ENCODE results near the gene PHF1. TPM values are rescaled to one million over a fixed set of nuclear protein-coding genes. Genes with fewer than 3 reads are reported as not detected.
A peak's percentile ranks its signal among the peaks of the same experiment; 100 is the strongest.

Gene PHF1
- polyA plus RNA-seq, 1 experiment, result 54.6 TPM

DNA sequence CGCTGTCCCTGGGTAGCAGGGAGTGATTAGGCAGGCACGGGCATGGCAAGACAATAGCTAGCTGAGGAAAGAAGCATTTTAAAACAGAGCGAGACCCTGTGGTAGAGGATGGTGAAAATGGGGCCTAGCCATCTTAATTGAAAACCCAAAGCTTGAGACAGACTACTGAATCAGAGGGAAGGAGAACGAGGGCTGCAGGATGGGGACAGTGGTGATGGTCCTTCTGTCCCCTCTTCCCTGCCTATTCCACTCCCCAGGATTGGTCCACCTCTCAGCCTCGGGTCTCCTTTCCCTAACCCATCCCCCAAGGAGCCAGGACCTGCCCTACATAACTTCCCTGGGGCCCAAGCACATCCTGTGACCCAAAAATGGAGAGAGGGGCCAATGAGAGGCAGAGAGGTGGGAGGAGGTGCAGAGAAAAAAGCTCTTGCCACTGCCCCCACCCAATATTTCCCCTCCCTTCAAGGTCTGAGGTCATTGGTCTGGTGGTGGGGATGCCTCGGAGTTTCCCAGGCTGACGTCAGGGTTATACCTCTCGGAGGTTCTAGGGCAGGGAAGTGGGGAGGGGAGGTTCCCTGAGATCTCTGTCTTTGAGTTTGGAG is 8.0 kb downstream of the PHF1 start:
- Histone ChIP-seq H3K36me3 (ENCODE audit: control insufficient read depth, insufficient read depth, low read length) (peaks cover 18% of the 10 kb centered on the region), H3K27me3 (ENCODE audit: control insufficient read depth, insufficient read depth, low read length) (no peaks in the 10 kb centered on the region), H3K4me3 (ENCODE audit: low read depth, low read length) (peak overlapping the region; percentile 31)
- no peak for DNase-seq (ENCODE audit: low read depth)
- CTCF ChIA-PET, result interaction anchor here (1.2 kb wide), 1 partner anchor 12 kb away, joined by 6 read pairs; no protein-coding TSS in a partner anchor
- TF ChIP-seq, protein P1, sequence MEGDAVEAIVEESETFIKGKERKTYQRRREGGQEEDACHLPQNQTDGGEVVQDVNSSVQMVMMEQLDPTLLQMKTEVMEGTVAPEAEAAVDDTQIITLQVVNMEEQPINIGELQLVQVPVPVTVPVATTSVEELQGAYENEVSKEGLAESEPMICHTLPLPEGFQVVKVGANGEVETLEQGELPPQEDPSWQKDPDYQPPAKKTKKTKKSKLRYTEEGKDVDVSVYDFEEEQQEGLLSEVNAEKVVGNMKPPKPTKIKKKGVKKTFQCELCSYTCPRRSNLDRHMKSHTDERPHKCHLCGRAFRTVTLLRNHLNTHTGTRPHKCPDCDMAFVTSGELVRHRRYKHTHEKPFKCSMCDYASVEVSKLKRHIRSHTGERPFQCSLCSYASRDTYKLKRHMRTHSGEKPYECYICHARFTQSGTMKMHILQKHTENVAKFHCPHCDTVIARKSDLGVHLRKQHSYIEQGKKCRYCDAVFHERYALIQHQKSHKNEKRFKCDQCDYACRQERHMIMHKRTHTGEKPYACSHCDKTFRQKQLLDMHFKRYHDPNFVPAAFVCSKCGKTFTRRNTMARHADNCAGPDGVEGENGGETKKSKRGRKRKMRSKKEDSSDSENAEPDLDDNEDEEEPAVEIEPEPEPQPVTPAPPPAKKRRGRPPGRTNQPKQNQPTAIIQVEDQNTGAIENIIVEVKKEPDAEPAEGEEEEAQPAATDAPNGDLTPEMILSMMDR (IDR thresholded peaks at IDR 0.05; ENCODE audit: insufficient read depth, low read depth, low read length), result no peak
- POLR2A ChIA-PET, result interaction anchor here (0.7 kb wide), 1 partner anchor 35 kb away, joined by 3 read pairs; the partner anchor contains the start of gene ZBTB9

DNA sequence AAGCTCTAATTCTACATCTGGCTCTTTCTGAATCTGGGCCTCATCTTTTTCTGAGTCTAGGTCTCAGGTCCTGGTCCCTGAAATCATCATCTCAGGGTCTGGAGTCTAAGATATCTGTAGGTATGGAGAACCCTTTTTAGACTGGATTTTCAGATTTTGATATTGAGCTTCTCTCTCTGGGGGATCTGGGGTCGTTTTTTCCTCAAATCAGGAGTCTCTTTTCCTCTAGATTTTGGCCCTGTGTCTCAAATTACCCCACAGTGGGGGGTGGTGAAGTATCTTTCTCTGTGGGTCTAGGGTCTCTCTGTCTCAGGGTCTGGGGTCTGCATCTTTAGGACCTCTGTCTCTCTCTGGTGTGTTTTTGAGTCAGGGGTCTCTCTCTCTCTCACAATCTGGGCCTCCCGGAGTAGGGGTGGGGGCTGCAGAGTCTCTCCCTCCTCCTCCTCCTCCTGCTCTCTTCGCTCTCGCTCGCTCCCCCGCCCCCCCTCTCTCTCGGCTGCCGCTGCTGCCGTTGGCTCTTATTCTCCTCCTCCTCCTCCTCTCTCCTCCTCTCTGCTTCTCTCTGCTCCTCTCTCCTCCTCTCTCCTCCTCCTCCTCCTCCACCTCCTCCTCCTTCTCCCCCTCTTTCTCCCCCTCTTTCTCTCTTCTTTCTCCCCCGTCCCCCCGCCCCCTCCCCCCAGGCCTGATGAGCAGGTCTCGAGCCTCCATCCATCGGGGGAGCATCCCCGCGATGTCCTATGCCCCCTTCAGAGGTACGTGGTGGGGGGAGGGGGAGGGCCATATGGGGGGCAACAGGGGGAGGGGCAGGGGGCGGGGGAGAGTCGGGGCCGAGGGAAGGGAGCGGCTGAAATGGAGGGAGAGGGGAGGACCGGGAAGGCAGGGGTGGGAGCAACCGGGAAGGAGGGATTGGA is 9.0 kb downstream of the PHF1 start, which contains the start of gene SYNGAP1:
Gene SYNGAP1, plus strand, starts transcription at position 486 of the 911 bp plus-strand sequence. Its CDS starts 200 bp downstream, at position 686.
- POLR2A ChIA-PET, result no interaction called here
- no peak for DNase-seq (ENCODE audit: low read depth)
- Histone ChIP-seq H3K27me3 (ENCODE audit: control insufficient read depth, insufficient read depth, low read length) (no peaks in the 10 kb centered on the region), H3K36me3 (ENCODE audit: control insufficient read depth, insufficient read depth, low read length) (peaks cover 14% of the 10 kb centered on the region), H3K4me3 (ENCODE audit: low read depth, low read length) (peak within 1 kb of the TSS; percentile 46)
- CTCF ChIA-PET, result interaction anchor here (0.7 kb wide), 1 partner anchor 29 kb away, joined by 3 read pairs; no protein-coding TSS in a partner anchor
- TF ChIP-seq, protein P1 (IDR thresholded peaks at IDR 0.05; ENCODE audit: insufficient read depth, low read depth, low read length), result no peak

DNA sequence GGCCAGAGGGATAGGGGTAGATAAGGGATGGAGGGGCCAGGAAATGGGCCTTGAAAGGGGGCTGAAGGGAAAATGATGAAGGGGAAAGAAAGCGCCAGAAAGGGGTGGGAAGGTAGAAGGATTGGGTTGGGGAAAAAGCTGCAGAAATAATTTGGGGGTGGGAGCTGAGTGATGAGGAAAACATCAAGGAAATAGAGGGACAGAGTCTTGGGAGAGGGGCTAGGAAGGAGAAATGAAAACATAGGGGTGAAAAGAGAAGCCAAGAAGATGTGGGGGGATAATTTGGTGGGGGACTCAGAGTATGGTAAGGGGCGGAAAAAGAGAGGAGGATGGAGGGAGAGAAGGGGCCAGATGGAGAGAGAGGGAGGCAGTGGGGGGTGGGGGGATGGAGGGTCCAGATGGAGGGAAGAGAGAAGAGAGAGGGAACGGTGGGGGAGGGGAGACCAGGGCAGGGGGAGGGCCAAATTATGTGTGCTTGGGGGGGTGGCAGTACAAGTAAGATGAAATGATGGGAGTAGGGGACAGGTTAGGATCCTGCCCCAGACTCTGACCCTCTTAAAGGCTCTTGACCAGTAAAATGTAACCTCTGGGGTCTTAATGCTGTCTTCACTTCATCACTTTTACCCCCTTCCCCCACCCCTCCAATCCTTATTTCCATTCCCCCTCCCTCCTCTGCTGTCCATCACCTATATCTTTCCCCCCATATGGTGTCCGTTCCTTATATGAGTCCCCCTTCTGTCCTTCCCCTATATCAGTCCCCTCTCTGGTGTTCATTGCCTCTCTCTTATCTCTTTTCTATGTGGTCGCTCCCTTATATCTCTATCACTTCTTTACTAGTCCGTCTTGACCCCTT is 9.9 kb downstream of the PHF1 start:
- DNase-seq (ENCODE audit: low read depth), result no peak
- POLR2A ChIA-PET, result no interaction called here

DNA sequence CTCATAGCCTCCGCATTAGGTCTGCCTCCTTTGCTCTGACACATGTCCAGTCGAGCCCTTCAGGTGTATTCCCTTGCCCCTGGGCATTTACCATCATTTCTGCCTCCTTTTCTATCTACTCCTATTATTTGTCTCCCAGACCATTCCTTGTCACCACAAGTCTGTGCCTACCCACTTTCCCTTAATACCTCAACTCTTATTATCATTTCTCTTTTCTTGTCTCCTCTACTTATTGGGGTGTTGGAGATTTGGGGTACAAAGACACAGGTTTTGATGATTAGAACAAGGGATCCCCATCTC is 10.5 kb downstream of the PHF1 start:
- ChIA-PET CTCF (no interaction called here), POLR2A (no interaction called here)
- H3K4me3 ChIP-seq (ENCODE audit: low read depth, low read length), result no peak overlapping the region

More for the DNA sequence above, 9.9 kb downstream of the PHF1 start:
- H3K4me3 ChIP-seq (ENCODE audit: low read depth, low read length), result peak overlapping the region; percentile 46
- H3K27me3 ChIP-seq (ENCODE audit: control insufficient read depth, insufficient read depth, low read length), result no peaks in the 10 kb centered on the region
- CTCF ChIA-PET, result interaction anchor here (0.7 kb wide), 1 partner anchor 30 kb away, joined by 3 read pairs; no protein-coding TSS in a partner anchor
- peaks cover 6% of the 10 kb centered on the region for H3K36me3 ChIP-seq (ENCODE audit: control insufficient read depth, insufficient read depth, low read length)
- TF ChIP-seq, protein P1 (IDR thresholded peaks at IDR 0.05; ENCODE audit: insufficient read depth, low read depth, low read length), result no peak

More for the DNA sequence above, 10.5 kb downstream of the PHF1 start:
- TF ChIP-seq, protein P1 (IDR thresholded peaks at IDR 0.05; ENCODE audit: insufficient read depth, low read depth, low read length), result no peak
- no peak for DNase-seq (ENCODE audit: low read depth)
- H3K36me3 ChIP-seq (ENCODE audit: control insufficient read depth, insufficient read depth, low read length), result peaks cover 3% of the 10 kb centered on the region
- no peaks in the 10 kb centered on the region for H3K27me3 ChIP-seq (ENCODE audit: control insufficient read depth, insufficient read depth, low read length)

Measured in BJ (cell line).